Stimulated activated effector memory CD8-positive, alpha-beta T cell treated with anti-CD3 and anti-CD28 coated beads, Interleukin-12 subunit alpha, Interleukin-12 subunit beta, amount 100 ng/mL, for 72 hours (primary cell): ENCODE data around the gene STRADB.
"Not testable (repeated sequence)": the region's sequence is repeated elsewhere in the genome, so short reads cannot be mapped to it uniquely, and the experiment has no call there.

Experiments used
- ATAC-seq: fragments of 150-1000 bp; cut with Tn5 transposase; 2 replicates; pipeline ENCODE4 v1.10.0; 2021
- DNase-seq, 2 donors: peaks; one replicate each; pipeline ENCODE4 v3.0.0; 2021 to 2022; ENCODE audit warnings: low spot score in 2 of 2
- H3K27ac Mint-ChIP-seq: one replicate; pipeline ENCODE4 v1.8.0; 2022; ENCODE audit warnings: mild to moderate bottlenecking, mixed read lengths
- H3K36me3 Mint-ChIP-seq: one replicate; pipeline ENCODE4 v1.8.0; 2022; ENCODE audit warnings: mild to moderate bottlenecking, mixed read lengths
- H3K4me1 Mint-ChIP-seq: one replicate; pipeline ENCODE4 v1.8.0; 2022; ENCODE audit warnings: mixed read lengths
- H3K4me3 Mint-ChIP-seq: one replicate; pipeline ENCODE4 v1.8.0; 2022; ENCODE audit warnings: mild to moderate bottlenecking, mixed read lengths
- H3K9me3 Mint-ChIP-seq: one replicate; pipeline ENCODE4 v1.8.0; 2022; ENCODE audit warnings: mixed read lengths

Gene STRADB

DNA sequence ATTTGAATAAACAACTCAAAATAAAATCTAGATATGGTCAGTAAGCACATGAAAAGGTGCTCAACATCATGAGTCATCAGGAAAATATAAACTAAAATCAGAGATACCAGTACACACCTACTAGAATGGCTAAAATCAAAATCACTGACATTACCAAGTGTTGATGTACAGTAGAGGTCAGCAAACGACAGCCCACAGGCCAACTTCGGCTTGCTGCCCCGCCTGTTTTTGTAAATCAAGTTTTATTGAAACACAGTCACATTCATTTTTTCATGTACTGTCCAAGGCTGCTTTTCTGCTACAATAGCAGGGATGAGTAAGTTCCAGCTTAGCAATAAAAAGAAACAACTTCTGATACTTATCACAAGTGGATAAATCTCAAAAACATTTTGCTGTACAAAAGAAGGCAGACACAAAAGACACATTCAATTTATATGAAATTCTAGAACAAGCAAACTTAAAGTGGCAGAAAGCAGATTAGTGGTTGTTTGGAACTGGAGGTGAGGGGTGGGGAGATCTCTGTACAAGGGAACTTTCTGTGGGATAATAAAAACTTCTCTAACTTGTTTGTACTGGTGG, 32.4 kb upstream of the STRADB start:
- H3K9me3 Mint-ChIP-seq = no peaks in the 10 kb centered on the region
- no peak overlapping the region for H3K27ac Mint-ChIP-seq
- DNase-seq = no peak
- H3K4me1 Mint-ChIP-seq = peaks cover 39% of the 10 kb centered on the region
- no peak for ATAC-seq
- peaks cover 22% of the 10 kb centered on the region for H3K36me3 Mint-ChIP-seq
- H3K4me3 Mint-ChIP-seq = no peak overlapping the region

- H3K27ac Mint-ChIP-seq = peak overlapping the region; percentile 53
- H3K4me1 Mint-ChIP-seq = peaks cover 39% of the 10 kb centered on the region
- H3K4me3 Mint-ChIP-seq = no peak overlapping the region
- H3K9me3 Mint-ChIP-seq = no peaks in the 10 kb centered on the region
- no peak for DNase-seq
- H3K36me3 Mint-ChIP-seq = peaks cover 22% of the 10 kb centered on the region
- ATAC-seq = peak; percentile 25
These were observed 31.6 kb upstream of the STRADB start for GRCh38 chr2:201419986-201420385.

GRCh38 chr2:201420442-201421113, 31.0 kb upstream of the STRADB start:
- DNase-seq = no peak
- no peak overlapping the region for H3K4me3 Mint-ChIP-seq
- H3K4me1 Mint-ChIP-seq = peaks cover 39% of the 10 kb centered on the region

DNA sequence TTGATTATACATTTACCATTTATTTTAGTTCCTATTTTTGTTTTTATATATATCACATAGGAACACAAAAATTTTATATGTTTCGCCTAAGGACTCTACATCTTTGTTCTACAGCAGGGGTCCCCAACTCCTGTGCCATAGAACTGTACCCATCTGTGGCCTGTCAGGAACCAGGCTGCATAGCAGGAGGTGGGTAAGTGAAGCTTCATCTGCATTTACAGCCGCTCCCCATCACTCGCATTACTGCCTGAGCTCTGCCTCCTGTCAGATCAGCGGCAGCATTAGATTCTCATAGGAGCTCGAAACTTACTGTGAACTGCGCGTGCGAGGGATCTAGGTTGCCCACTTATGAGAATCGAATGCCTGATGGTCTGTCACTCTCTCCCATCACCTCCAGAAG, 25.6 kb upstream of the STRADB start:
- H3K27ac Mint-ChIP-seq = no peak overlapping the region
- ATAC-seq = no peak
- no peaks in the 10 kb centered on the region for H3K9me3 Mint-ChIP-seq
- no peak for DNase-seq
- H3K4me1 Mint-ChIP-seq = peaks cover 23% of the 10 kb centered on the region
- no peaks in the 10 kb centered on the region for H3K36me3 Mint-ChIP-seq
- H3K4me3 Mint-ChIP-seq = no peak overlapping the region

More at GRCh38 chr2:201420442-201421113, 31.0 kb upstream of the STRADB start:
- peak overlapping the region; percentile 53 for H3K27ac Mint-ChIP-seq
- H3K9me3 Mint-ChIP-seq = no peaks in the 10 kb centered on the region
- peaks cover 22% of the 10 kb centered on the region for H3K36me3 Mint-ChIP-seq
- ATAC-seq = peak; percentile 89

DNA sequence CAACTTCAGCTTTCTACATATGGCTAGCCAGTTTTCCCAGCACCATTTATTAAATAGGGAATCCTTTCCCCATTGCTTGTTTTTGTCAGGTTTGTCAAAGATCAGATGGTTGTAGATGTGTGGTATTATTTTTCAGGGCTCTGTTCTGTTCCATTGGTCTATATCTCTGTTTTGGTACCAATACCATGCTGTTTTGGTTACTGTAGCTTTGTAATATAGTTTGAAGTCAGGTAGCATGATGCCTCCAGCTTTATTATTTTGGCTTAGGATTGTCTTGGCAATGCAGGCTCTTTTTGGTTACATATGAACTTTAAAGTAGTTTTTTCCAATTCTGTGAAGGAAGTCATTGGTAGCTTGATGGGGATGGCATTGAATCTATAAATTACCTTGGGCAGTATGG, 23.2 kb upstream of the STRADB start:
- not testable (repeated sequence) for H3K9me3 Mint-ChIP-seq, H3K36me3 Mint-ChIP-seq, ATAC-seq, H3K27ac Mint-ChIP-seq, DNase-seq, H3K4me3 Mint-ChIP-seq
- H3K4me1 Mint-ChIP-seq = peaks cover 22% of the 10 kb centered on the region

GRCh38 chr2:201429835-201430234, 21.7 kb upstream of the STRADB start:
- H3K4me3 Mint-ChIP-seq, DNase-seq, ATAC-seq, H3K27ac Mint-ChIP-seq, H3K9me3 Mint-ChIP-seq, H3K36me3 Mint-ChIP-seq: not testable (repeated sequence)
- peaks cover 29% of the 10 kb centered on the region for H3K4me1 Mint-ChIP-seq

DNA sequence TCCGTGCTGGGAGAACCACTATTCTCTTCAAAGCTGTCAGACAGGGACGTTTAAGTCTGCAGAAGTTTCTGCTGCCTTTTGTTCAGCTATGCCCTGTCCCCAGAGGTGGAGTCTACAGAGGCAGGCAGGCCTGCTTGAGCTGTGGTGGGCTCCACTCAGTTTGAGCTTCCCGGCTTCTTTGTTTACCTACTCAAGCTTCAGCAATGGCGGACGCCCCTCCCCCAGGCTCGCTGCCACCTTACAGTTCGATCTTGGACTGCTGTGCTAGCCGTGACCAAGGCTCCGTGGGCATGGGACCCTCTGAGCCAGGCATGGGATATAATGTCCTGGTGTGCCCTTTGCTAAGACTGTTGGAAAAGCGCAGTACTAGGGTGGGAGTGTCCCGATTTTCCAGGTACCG, 21.2 kb upstream of the STRADB start:
- not testable (repeated sequence) for ATAC-seq, H3K36me3 Mint-ChIP-seq, H3K4me3 Mint-ChIP-seq, H3K27ac Mint-ChIP-seq, H3K9me3 Mint-ChIP-seq, DNase-seq
- peaks cover 29% of the 10 kb centered on the region for H3K4me1 Mint-ChIP-seq

GRCh38 chr2:201430839-201431238, 20.7 kb upstream of the STRADB start:
- Mint-ChIP-seq H3K4me3 (no peak overlapping the region), H3K9me3 (no peaks in the 10 kb centered on the region), H3K27ac (no peak overlapping the region), H3K36me3 (no peaks in the 10 kb centered on the region), H3K4me1 (peaks cover 29% of the 10 kb centered on the region)
- DNase-seq = no peak
- ATAC-seq = no peak

DNA sequence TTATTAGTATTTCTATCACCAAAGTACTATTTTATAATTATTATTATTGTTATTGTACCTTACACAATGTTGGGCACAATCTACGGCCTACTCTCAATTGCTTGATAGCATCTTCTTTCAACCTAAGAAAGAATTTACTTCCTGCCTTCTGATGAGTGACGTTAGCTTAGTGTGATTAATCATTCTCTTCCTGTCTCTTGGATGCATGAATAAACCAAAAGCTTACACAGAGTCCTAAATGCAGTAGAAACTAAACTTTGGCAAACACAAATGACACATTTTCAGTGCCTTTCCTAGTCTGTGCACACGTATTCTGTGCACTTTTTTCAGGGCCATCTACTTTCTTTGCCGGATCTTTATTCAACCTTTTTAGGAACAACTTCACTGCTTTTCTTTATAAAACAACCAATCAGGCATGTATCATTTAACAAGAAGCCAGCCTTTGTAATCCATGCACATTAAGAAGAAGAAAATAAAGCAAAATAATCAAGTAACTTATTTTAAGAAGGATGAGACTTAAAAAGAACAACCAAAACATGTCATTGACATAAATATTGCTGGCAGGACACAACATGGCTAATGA, 19.4 kb upstream of the STRADB start:
- peak overlapping the region; percentile 30 for H3K4me3 Mint-ChIP-seq
- H3K9me3 Mint-ChIP-seq = no peaks in the 10 kb centered on the region
- ATAC-seq (peak; percentile 100), DNase-seq (no peak)
- peaks cover 33% of the 10 kb centered on the region for H3K4me1 Mint-ChIP-seq
- H3K27ac Mint-ChIP-seq = peak overlapping the region; percentile 77
- no peaks in the 10 kb centered on the region for H3K36me3 Mint-ChIP-seq

DNA sequence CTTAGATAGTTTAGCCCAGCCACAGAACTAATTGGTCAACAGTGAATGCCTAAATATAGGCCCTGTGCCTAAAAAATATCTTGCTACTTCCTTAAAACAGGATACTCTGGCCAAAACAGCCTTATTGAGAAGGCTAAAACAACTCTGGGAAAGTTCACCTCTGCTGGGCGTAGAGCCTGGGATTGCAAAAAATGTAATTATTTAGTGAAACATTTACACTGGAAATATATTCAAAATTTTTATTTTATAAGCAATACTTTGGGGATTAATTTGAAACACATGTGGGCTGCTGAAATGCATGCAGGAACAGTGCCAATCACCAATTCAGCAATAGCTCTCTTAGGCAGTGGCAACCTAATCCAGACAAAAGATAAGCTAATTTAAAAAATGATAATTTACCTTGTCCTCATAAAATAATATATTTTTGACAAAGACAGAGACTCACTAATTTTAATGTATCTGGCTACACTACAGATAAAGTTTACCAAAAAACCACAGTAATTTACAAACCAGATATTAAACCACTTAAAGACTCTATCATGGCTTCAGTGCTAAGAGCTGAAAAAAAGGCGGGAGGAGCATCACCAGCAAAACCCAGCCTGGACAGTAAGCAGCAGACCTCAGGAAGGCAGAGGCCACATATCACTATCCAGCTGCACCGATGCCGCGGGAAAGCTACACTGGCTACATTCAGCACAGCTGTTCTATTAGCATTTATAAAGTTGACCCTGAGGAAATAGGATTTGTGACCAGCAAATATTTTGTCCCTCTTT, 18.7 kb upstream of the STRADB start:
- DNase-seq = no peak
- peak overlapping the region; percentile 30 for H3K4me3 Mint-ChIP-seq
- H3K9me3 Mint-ChIP-seq = no peaks in the 10 kb centered on the region
- no peak for ATAC-seq
- peaks cover 33% of the 10 kb centered on the region for H3K4me1 Mint-ChIP-seq
- peak overlapping the region; percentile 77 for H3K27ac Mint-ChIP-seq
- H3K36me3 Mint-ChIP-seq = no peaks in the 10 kb centered on the region

DNA sequence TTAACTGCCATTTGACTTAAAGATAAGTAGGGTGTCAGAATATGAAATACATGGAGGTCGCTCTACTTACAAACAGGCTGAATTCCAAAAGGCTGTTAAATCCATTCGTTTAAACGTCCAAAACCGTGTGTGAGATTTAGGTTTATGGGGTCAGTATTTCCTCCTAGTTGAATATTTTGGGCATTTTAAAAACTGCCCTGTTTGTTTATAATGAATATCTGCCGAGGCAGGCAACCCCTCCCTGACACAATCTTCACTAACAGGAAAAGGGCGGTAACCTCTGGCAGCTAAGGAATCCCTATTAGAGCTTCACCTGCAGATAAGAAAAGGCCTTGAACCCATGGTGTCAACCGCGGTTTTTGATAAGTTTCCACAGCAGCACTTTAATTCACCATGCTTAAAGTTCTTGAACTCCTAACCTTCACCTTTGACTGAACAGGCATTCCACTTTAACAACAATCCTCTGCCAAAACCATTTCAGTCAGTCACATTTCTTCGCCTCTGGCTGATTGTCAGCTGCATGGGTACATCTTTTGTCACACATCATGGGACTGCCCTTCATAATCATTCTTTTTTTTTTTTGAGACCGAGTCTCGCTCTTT, 18.0 kb upstream of the STRADB start:
- Mint-ChIP-seq H3K27ac (peak overlapping the region; percentile 23), H3K9me3 (no peaks in the 10 kb centered on the region), H3K36me3 (no peaks in the 10 kb centered on the region), H3K4me1 (peaks cover 33% of the 10 kb centered on the region), H3K4me3 (no peak overlapping the region)
- no peak for ATAC-seq
- no peak for DNase-seq

DNA sequence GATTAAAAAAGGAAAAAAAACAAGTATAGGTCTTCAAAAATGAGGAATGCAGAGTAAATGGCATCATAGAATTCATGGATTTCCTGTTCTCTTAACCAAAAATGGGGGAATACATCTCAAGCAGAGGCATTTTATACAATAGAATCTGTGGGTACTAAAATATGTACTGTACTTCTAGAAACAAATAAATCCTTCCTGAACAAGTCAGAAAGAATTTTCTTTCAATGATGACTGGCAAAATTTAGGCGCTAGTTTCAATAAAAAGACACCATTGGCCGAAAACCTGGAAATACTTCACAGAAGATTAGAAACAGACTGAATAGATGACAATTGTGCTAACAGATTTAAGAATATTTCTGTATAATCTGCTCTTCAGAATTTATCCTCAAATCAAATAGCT, 15.4 kb upstream of the STRADB start:
- H3K4me1 Mint-ChIP-seq = peaks cover 31% of the 10 kb centered on the region
- no peak overlapping the region for H3K4me3 Mint-ChIP-seq
- no peaks in the 10 kb centered on the region for H3K9me3 Mint-ChIP-seq
- no peaks in the 10 kb centered on the region for H3K36me3 Mint-ChIP-seq
- no peak for DNase-seq
- peak overlapping the region; percentile 63 for H3K27ac Mint-ChIP-seq
- ATAC-seq = no peak

- H3K27ac Mint-ChIP-seq, ATAC-seq, H3K4me1 Mint-ChIP-seq, H3K9me3 Mint-ChIP-seq, H3K36me3 Mint-ChIP-seq, DNase-seq, H3K4me3 Mint-ChIP-seq: not testable (repeated sequence)
These were observed 12.1 kb upstream of the STRADB start for GRCh38 chr2:201439336-201439922.

DNA sequence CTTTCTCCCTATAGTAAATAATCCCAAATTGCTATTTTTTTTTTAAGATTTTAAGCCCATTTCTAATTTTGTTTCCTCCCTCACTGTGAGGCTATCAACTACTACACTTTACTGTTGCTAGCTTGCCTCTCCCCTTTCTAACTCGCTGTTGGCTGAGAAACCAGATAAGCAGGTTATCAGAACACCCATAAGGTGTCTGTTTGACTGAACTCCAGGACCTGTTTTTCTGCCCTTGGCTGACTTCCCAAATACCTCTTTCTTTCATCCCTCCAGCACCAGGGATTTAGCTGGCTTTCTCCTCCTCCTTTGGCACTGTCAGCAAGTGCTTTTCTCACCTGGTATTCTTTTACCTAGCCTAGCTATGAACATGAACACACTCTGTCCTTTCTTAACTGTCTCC, 11.4 kb upstream of the STRADB start:
- H3K9me3 Mint-ChIP-seq = no peaks in the 10 kb centered on the region
- no peaks in the 10 kb centered on the region for H3K36me3 Mint-ChIP-seq
- ATAC-seq = no peak
- DNase-seq = no peak
- no peak overlapping the region for H3K27ac Mint-ChIP-seq
- peaks cover 9% of the 10 kb centered on the region for H3K4me1 Mint-ChIP-seq
- no peak overlapping the region for H3K4me3 Mint-ChIP-seq

DNA sequence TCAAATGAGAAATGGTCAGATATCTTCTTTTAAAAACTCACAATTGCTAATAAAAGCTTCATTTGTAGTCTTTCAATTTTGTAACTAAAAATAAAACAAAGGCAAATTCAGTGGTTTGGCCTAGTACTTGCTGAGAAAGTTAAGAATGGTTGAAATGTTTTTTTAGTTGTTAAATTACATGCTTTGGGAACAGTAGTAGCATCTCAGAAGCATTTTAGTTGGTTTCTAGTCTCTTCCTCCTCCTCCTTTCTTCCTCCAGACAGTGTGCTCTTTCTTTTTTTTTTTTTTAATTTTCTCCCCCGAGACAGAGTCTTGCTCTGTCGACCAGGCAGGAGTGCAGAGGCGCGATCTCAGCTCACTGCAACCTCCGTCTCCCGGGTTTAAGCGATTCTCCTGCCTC, 10.1 kb upstream of the STRADB start:
- no peak for ATAC-seq
- no peak overlapping the region for H3K4me3 Mint-ChIP-seq
- no peak overlapping the region for H3K27ac Mint-ChIP-seq
- no peaks in the 10 kb centered on the region for H3K9me3 Mint-ChIP-seq
- H3K4me1 Mint-ChIP-seq = peaks cover 12% of the 10 kb centered on the region
- no peaks in the 10 kb centered on the region for H3K36me3 Mint-ChIP-seq
- DNase-seq = no peak
